Measurements from ENCODE around the gene TSPAN9.

Gene TSPAN9

DNA sequence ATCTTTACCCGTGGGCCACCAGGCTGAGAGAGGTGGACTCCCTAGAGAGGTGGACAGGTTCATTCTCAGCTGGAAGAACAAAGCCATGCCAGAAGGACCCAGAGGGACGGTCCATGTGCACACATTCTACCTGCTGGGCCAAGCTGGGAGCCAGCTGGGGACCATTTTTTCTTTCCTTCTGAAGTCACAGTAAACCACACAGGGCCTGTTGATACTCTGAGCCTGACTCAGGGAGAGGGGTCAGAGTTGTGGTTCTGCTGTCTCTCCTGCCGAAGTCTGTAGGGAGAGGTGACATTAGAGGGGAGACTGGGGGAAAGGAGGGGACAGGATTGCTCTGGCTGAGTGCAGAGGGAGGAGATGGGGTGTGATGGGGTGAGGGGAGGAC, 148.6 kb downstream of the TSPAN9 start:
- TF ChIP-seq, protein P1, sequence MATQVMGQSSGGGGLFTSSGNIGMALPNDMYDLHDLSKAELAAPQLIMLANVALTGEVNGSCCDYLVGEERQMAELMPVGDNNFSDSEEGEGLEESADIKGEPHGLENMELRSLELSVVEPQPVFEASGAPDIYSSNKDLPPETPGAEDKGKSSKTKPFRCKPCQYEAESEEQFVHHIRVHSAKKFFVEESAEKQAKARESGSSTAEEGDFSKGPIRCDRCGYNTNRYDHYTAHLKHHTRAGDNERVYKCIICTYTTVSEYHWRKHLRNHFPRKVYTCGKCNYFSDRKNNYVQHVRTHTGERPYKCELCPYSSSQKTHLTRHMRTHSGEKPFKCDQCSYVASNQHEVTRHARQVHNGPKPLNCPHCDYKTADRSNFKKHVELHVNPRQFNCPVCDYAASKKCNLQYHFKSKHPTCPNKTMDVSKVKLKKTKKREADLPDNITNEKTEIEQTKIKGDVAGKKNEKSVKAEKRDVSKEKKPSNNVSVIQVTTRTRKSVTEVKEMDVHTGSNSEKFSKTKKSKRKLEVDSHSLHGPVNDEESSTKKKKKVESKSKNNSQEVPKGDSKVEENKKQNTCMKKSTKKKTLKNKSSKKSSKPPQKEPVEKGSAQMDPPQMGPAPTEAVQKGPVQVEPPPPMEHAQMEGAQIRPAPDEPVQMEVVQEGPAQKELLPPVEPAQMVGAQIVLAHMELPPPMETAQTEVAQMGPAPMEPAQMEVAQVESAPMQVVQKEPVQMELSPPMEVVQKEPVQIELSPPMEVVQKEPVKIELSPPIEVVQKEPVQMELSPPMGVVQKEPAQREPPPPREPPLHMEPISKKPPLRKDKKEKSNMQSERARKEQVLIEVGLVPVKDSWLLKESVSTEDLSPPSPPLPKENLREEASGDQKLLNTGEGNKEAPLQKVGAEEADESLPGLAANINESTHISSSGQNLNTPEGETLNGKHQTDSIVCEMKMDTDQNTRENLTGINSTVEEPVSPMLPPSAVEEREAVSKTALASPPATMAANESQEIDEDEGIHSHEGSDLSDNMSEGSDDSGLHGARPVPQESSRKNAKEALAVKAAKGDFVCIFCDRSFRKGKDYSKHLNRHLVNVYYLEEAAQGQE (IDR thresholded peaks at IDR 0.05; ENCODE audit: insufficient read depth in 1 of 2, low read depth in 2 of 2, low read length in 2 of 2) = no peak
- TF ChIP-seq POLR2AphosphoS5 (IDR thresholded peaks at IDR 0.05; ENCODE audit: low read depth, low read length) = no peak
- TF ChIP-seq TAF1 (IDR thresholded peaks at IDR 0.05; ENCODE audit: borderline replicate concordance, insufficient read depth, low read length) = no peak
- no peak for TF ChIP-seq SIN3A (IDR thresholded peaks at IDR 0.05; ENCODE audit: borderline replicate concordance, insufficient read depth, low read length)
- no peak for TF ChIP-seq FOXP2 (optimal IDR thresholded peaks at IDR 0.05; ENCODE audit: borderline replicate concordance, extremely low read depth, extremely low read length, insufficient read depth)

DNA sequence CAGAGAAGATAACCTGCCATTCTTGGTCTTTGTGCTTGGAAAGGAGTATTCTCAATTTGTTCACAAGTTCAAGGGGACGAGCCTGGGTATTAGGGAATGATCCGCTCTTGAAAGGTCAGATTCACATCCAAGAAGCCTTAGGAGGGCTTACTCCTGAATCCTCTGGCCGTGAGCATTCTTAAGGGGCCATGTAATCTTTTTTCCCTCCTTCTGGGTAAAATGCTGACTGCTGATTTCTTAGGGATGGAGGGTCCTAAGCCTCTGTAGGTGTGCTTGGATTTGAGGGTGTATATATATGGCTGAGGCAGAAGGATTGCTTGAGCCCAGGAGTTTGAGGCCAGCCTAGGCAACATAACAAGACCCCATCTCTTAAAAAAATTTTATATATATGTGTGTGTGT, 149.1 kb downstream of the TSPAN9 start:
- TF ChIP-seq FOXP2 (optimal IDR thresholded peaks at IDR 0.05; ENCODE audit: borderline replicate concordance, extremely low read depth, extremely low read length, insufficient read depth) (no peak), TAF1 (IDR thresholded peaks at IDR 0.05; ENCODE audit: borderline replicate concordance, insufficient read depth, low read length) (no peak), SIN3A (IDR thresholded peaks at IDR 0.05; ENCODE audit: borderline replicate concordance, insufficient read depth, low read length) (no peak), POLR2AphosphoS5 (IDR thresholded peaks at IDR 0.05; ENCODE audit: low read depth, low read length) (no peak)
- TF ChIP-seq, protein P1 (IDR thresholded peaks at IDR 0.05; ENCODE audit: insufficient read depth in 1 of 2, low read depth in 2 of 2, low read length in 2 of 2) = no peak

GRCh38 chr12:3227076-3227975, 150.1 kb downstream of the TSPAN9 start:
- TF ChIP-seq SIN3A (IDR thresholded peaks at IDR 0.05; ENCODE audit: borderline replicate concordance, insufficient read depth, low read length) = no peak
- no peak for TF ChIP-seq POLR2AphosphoS5 (IDR thresholded peaks at IDR 0.05; ENCODE audit: low read depth, low read length)
- TF ChIP-seq TAF1 (IDR thresholded peaks at IDR 0.05; ENCODE audit: borderline replicate concordance, insufficient read depth, low read length) = no peak
- TF ChIP-seq, protein P1 (IDR thresholded peaks at IDR 0.05; ENCODE audit: insufficient read depth in 1 of 2, low read depth in 2 of 2, low read length in 2 of 2) = no peak
- TF ChIP-seq FOXP2 (optimal IDR thresholded peaks at IDR 0.05; ENCODE audit: borderline replicate concordance, extremely low read depth, extremely low read length, insufficient read depth) = no peak

DNA sequence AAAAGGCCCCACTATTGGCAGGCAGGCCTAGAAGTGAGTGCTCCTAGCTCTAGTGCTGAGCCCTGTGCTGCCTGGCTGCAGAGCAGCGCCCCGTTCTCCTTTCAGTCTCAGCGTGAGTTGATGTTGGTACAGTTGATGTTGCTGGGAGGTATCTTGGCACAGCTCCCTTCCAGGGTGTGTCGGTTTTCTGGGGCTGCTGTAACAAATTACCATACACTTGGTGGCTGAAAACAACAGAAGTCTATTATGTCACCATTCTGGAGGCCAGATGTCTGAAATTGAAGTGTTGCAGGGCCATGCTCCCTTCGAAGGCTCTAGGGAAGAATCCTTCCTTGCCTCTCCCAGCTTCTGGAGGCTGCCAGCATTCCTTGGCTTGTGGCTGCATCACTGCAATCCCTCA, 151.4 kb downstream of the TSPAN9 start:
- TF ChIP-seq POLR2AphosphoS5 (IDR thresholded peaks at IDR 0.05; ENCODE audit: low read depth, low read length) (no peak), FOXP2 (optimal IDR thresholded peaks at IDR 0.05; ENCODE audit: borderline replicate concordance, extremely low read depth, extremely low read length, insufficient read depth) (no peak), SIN3A (IDR thresholded peaks at IDR 0.05; ENCODE audit: borderline replicate concordance, insufficient read depth, low read length) (no peak), TAF1 (IDR thresholded peaks at IDR 0.05; ENCODE audit: borderline replicate concordance, insufficient read depth, low read length) (no peak)
- TF ChIP-seq, protein P1 (IDR thresholded peaks at IDR 0.05; ENCODE audit: insufficient read depth in 1 of 2, low read depth in 2 of 2, low read length in 2 of 2) = no peak
